RPMI8226 (cell line): ENCODE measurements around the gene MX1.

Source experiments
- DNase-seq: peaks from one replicate; pipeline ENCODE4 v3.0.0-alpha.2; 2015

The MX1 gene

GRCh38 chr21:41494242-41494641, 68.2 kb downstream of the MX1 start:
- DNase-seq: no peak

GRCh38 chr21:41497008-41497407, 71.0 kb downstream of the MX1 start:
- DNase-seq: no peak

GRCh38 chr21:41497788-41498187, 71.7 kb downstream of the MX1 start:
- no peak for DNase-seq

- no peak for DNase-seq
These were observed 73.9 kb downstream of the MX1 start for GRCh38 chr21:41499920-41500319.

GRCh38 chr21:41500363-41500762, 74.3 kb downstream of the MX1 start:
- no peak for DNase-seq

GRCh38 chr21:41500931-41501381, 74.9 kb downstream of the MX1 start:
- DNase-seq: peak; percentile 29

GRCh38 chr21:41501919-41502318, 75.9 kb downstream of the MX1 start:
- DNase-seq: no peak

- no peak for DNase-seq
These were observed 77.3 kb downstream of the MX1 start for GRCh38 chr21:41503331-41503730.

GRCh38 chr21:41504030-41504429, 78.0 kb downstream of the MX1 start:
- peak; percentile 39 for DNase-seq

- no peak for DNase-seq
These were observed 80.1 kb downstream of the MX1 start for GRCh38 chr21:41506005-41506594.

GRCh38 chr21:41506611-41507520, 80.8 kb downstream of the MX1 start:
- DNase-seq: no peak

- DNase-seq: no peak
These were observed 81.7 kb downstream of the MX1 start, which contains the start of gene TMPRSS2 for GRCh38 chr21:41507521-41508414. TSS of gene TMPRSS2 (minus strand) at chr21:41508158. CDS start at chr21:41498133, 10,025 bp downstream.

- no peak for DNase-seq
These were observed 82.5 kb downstream of the MX1 start for GRCh38 chr21:41508415-41509144.
